ENCODE results near the gene ZNF722.
"Not testable (repeated sequence)": the region's sequence is repeated elsewhere in the genome, so short reads cannot be mapped to it uniquely, and the experiment has no call there.

ZNF722 gene

DNA sequence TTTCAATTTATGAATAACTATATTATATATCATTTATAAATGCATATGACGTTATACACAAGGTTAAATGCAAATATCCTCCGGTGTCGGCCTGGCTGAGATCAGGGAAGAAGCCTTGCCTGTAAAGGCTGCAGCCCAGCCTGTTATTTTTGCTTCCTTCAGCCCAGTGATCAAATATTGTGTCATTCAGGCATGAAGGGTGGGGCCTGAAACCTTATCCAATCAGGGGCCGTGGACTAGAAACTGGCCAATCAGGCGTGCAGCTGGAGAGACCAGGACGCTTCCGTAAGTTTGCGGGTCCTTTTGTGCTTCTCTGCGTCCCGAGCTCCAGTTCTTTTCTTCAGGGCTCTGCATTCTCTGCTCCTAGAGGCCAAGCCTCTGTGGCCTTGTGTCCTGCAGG, at the start of gene ZNF722:
Gene ZNF722, plus strand, starts transcription at position 301 of the 400 bp plus-strand sequence. CDS start 113 bp downstream, outside the sequence.
- H3K4me3 ChIP-seq (ENCODE audit: low read depth, low read length): no peak within 1 kb of the TSS
- TF ChIP-seq, protein P1, sequence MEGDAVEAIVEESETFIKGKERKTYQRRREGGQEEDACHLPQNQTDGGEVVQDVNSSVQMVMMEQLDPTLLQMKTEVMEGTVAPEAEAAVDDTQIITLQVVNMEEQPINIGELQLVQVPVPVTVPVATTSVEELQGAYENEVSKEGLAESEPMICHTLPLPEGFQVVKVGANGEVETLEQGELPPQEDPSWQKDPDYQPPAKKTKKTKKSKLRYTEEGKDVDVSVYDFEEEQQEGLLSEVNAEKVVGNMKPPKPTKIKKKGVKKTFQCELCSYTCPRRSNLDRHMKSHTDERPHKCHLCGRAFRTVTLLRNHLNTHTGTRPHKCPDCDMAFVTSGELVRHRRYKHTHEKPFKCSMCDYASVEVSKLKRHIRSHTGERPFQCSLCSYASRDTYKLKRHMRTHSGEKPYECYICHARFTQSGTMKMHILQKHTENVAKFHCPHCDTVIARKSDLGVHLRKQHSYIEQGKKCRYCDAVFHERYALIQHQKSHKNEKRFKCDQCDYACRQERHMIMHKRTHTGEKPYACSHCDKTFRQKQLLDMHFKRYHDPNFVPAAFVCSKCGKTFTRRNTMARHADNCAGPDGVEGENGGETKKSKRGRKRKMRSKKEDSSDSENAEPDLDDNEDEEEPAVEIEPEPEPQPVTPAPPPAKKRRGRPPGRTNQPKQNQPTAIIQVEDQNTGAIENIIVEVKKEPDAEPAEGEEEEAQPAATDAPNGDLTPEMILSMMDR (IDR thresholded peaks at IDR 0.05; ENCODE audit: low read depth, low read length): no peak

DNA sequence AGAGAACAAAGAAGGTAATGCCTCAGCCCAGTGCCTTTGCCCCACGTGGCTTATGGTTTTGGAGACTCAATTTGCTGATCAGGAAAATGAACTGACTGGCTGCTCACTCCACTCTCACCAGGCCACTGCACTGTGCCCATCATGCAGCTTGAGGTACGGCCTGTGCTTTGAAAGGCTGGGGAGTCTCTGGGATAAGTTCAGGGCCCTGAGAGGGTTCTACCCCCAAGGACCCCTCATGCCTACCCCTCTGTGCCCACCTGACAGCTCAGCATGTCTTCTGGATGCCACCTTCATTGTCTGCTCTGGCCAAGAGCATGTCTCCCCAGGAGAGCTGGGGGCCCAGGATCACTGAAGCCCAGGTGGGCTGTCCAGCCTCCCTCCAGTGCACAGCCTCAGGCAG, 45.5 kb upstream of the ZNF722 start:
- TF ChIP-seq, protein P1 (IDR thresholded peaks at IDR 0.05; ENCODE audit: low read depth, low read length): no peak
- no peak overlapping the region for H3K4me3 ChIP-seq (ENCODE audit: low read depth, low read length)

DNA sequence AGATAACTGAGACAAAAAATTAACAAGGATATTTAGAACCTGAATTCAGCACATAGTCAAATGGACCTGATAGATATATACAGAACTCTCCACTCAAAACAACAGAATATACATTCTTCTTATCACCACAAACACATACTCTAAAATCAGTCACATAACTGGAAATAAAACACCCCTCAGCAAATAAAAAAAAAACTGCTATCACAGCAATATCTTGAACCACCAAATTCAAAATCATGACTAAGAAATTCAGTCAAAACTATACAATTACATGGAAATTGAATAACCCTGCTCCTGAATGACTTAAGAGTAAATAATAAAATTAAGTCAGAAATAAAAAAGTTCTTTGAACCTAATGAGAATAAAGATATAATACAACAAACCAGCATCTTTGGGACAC, 30.0 kb upstream of the ZNF722 start:
- TF ChIP-seq, protein P1 (IDR thresholded peaks at IDR 0.05; ENCODE audit: low read depth, low read length): no peak

DNA sequence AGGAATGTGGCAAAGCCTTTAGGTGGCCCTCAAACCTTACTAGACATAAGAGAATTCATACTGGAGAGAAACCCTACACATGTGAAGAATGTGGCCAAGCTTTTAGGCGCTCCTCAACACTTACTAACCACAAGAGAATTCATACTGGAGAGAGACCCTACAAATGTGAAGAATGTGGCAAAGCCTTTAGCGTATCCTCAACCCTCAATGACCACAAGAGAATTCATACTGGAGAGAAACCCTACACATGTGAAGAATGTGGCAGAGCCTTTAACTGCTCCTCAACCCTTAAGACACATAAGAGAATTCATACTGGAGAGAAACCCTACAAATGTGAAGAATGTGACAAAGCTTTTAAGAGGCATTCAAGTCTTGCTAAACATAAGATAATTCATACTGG, 16.8 kb downstream of the ZNF722 start:
- H3K4me3 ChIP-seq (ENCODE audit: low read depth, low read length): not testable (repeated sequence)

More for the DNA sequence above, 30.0 kb upstream of the ZNF722 start:
- H3K4me3 ChIP-seq (ENCODE audit: low read depth, low read length): no peak overlapping the region

DNA sequence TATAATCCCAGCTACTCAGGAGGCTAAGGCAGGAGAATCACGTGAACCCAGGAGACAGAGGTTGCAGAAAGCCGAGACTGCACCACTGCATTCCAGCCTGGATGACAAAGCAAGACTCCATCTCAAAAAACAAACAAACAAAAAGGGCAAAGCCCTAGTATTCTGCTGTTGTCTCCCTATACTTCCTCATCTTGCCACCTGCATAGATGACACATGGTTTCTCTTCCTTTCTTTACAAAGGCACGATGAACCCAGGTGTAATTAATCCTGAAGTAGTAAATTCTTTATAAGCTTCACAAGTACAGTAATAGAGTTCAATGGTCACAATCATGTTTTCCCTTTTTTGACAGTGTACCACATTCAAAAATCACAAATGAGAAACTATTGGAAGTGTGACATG, 36.7 kb downstream of the ZNF722 start:
- no peak overlapping the region for H3K4me3 ChIP-seq (ENCODE audit: low read depth, low read length)
- TF ChIP-seq, protein P1 (IDR thresholded peaks at IDR 0.05; ENCODE audit: low read depth, low read length): no peak

DNA sequence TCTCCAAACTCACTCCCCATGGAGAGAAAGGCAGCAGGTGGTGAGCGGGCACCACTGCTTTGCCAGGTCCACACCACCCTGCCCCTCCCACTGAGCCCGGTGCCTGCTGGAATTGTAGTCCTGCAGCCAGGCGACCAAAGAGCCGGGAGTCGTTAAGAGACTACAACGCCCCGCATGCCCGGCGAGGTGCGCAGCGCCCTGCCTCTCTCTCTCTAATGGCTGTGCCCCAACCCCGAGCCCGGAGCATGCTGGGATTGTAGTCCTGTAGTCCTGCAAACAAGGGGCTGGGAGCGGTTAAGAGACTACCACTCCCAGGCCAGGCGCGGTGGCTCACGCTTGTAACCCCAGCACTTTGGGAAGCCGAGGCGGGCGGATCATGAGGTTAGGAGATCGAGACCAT, 38.4 kb downstream of the ZNF722 start:
- TF ChIP-seq, protein P1 (IDR thresholded peaks at IDR 0.05; ENCODE audit: low read depth, low read length): no peak

DNA sequence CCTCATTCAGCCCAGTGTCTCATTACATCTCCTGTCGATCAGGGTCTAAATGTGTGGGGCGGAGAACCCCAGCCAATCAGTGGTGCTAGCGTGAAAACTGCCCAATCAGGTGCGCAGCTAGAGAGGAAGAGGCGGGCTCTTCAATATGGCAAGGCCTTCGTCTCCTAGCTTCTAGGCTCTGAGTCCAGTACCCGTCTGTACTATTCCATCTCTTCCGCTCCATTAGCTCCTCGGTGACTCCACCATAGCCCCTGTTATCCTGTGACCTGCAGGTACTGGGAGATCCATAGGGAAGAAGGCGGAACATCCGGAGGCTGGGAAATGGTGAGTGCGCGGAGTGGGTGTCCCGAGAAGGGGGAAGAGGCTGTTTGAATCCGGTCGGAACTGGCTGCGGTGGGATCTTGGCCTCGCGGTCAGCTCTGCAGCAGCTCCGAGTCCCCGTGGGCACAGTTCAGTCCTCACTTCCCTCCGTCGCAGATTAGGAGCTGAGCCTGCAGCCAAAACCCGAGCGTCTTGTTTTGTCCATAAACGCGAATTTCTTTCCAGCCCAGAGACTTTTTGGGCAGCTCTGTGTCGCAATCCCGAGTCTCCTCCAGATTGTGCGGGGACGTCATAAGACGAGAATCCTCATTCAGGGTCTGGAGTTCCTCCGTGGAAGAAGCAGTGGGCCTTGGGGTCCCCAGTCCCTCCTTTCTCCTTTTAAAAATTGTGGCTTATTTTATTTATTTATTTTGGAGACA, 46.8 kb downstream of the ZNF722 start, which contains the start of gene ZNF727:
Gene ZNF727, plus strand, starts transcription at position 134 of the 740 bp plus-strand sequence. Its CDS starts 188 bp downstream, at position 322.
- no peak within 1 kb of the TSS for H3K4me3 ChIP-seq (ENCODE audit: low read depth, low read length)
- TF ChIP-seq, protein P1 (IDR thresholded peaks at IDR 0.05; ENCODE audit: low read depth, low read length): no peak

More for the DNA sequence above, 38.4 kb downstream of the ZNF722 start:
- no peak overlapping the region for H3K4me3 ChIP-seq (ENCODE audit: low read depth, low read length)

DNA sequence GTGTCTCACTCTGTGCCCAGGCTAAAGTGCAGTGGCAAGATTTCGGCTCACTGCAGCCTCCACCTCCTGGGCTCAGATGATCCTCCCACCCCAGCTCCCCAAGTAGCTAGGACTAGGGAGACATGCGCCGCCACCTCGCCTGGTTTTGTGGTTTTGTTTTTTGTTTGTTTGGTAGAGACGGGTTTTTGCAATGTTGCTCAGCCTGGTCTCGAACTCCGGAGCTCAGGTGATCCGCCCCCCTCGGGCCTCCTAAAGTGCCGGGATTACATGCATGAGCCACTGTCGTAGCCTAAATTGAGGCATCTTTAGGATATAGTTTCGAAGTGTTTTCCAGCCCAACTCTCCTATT, 47.4 kb downstream of the ZNF722 start:
- TF ChIP-seq, protein P1 (IDR thresholded peaks at IDR 0.05; ENCODE audit: low read depth, low read length): no peak
- no peak overlapping the region for H3K4me3 ChIP-seq (ENCODE audit: low read depth, low read length)

All from WI38 (cell line).